ENCODE data around the gene GPN2.

GRCh38 chr1:26851106-26851684 lies 38.9 kb downstream of the GPN2 start:
- TF ChIP-seq JUND (IDR thresholded peaks at IDR 0.05) (no peak), MAX (IDR thresholded peaks at IDR 0.05) (no peak), YY1 (IDR thresholded peaks at IDR 0.05) (no peak), SP1 (IDR thresholded peaks at IDR 0.05) (no peak), FOXA2 (IDR thresholded peaks at IDR 0.05) (no peak), HNF4G (IDR thresholded peaks at IDR 0.05) (no peak), FOXA1 (IDR thresholded peaks at IDR 0.05) (no peak), TAF1 (conservative IDR thresholded peaks at IDR 0.05) (no peak), EGR1 (IDR thresholded peaks at IDR 0.05; ENCODE audit: low read depth in 2 of 2) (no peak), RAD21 (IDR thresholded peaks at IDR 0.05) (no peak)
- TF ChIP-seq, protein P1, sequence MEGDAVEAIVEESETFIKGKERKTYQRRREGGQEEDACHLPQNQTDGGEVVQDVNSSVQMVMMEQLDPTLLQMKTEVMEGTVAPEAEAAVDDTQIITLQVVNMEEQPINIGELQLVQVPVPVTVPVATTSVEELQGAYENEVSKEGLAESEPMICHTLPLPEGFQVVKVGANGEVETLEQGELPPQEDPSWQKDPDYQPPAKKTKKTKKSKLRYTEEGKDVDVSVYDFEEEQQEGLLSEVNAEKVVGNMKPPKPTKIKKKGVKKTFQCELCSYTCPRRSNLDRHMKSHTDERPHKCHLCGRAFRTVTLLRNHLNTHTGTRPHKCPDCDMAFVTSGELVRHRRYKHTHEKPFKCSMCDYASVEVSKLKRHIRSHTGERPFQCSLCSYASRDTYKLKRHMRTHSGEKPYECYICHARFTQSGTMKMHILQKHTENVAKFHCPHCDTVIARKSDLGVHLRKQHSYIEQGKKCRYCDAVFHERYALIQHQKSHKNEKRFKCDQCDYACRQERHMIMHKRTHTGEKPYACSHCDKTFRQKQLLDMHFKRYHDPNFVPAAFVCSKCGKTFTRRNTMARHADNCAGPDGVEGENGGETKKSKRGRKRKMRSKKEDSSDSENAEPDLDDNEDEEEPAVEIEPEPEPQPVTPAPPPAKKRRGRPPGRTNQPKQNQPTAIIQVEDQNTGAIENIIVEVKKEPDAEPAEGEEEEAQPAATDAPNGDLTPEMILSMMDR (IDR thresholded peaks at IDR 0.05; ENCODE audit: low read depth, low read length, missing input control), result no peak
- TF ChIP-seq, protein P2, sequence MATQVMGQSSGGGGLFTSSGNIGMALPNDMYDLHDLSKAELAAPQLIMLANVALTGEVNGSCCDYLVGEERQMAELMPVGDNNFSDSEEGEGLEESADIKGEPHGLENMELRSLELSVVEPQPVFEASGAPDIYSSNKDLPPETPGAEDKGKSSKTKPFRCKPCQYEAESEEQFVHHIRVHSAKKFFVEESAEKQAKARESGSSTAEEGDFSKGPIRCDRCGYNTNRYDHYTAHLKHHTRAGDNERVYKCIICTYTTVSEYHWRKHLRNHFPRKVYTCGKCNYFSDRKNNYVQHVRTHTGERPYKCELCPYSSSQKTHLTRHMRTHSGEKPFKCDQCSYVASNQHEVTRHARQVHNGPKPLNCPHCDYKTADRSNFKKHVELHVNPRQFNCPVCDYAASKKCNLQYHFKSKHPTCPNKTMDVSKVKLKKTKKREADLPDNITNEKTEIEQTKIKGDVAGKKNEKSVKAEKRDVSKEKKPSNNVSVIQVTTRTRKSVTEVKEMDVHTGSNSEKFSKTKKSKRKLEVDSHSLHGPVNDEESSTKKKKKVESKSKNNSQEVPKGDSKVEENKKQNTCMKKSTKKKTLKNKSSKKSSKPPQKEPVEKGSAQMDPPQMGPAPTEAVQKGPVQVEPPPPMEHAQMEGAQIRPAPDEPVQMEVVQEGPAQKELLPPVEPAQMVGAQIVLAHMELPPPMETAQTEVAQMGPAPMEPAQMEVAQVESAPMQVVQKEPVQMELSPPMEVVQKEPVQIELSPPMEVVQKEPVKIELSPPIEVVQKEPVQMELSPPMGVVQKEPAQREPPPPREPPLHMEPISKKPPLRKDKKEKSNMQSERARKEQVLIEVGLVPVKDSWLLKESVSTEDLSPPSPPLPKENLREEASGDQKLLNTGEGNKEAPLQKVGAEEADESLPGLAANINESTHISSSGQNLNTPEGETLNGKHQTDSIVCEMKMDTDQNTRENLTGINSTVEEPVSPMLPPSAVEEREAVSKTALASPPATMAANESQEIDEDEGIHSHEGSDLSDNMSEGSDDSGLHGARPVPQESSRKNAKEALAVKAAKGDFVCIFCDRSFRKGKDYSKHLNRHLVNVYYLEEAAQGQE (IDR thresholded peaks at IDR 0.05), result no peak
- TF ChIP-seq, protein P3, sequence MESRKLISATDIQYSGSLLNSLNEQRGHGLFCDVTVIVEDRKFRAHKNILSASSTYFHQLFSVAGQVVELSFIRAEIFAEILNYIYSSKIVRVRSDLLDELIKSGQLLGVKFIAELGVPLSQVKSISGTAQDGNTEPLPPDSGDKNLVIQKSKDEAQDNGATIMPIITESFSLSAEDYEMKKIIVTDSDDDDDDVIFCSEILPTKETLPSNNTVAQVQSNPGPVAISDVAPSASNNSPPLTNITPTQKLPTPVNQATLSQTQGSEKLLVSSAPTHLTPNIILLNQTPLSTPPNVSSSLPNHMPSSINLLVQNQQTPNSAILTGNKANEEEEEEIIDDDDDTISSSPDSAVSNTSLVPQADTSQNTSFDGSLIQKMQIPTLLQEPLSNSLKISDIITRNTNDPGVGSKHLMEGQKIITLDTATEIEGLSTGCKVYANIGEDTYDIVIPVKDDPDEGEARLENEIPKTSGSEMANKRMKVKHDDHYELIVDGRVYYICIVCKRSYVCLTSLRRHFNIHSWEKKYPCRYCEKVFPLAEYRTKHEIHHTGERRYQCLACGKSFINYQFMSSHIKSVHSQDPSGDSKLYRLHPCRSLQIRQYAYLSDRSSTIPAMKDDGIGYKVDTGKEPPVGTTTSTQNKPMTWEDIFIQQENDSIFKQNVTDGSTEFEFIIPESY (IDR thresholded peaks at IDR 0.05), result no peak
